Keratinocyte (primary cell): ENCODE data around the gene BTBD16.

ENCODE experiments used
- EZH2 ChIP-seq: IDR thresholded peaks from one replicate; pipeline ENCODE4 v1.6.1; 2012; ENCODE audit warnings: inconsistent platforms, mild to moderate bottlenecking, low read length, moderate library complexity
- TF ChIP-seq, protein P1 (sequence below), 3 experiments: IDR thresholded peaks in 1 of 3; conservative IDR thresholded peaks in 1 of 3; optimal IDR thresholded peaks in 1 of 3; 2 replicates in 2 of 3; 3 replicates in 1 of 3; pipeline versions ENCODE3 to v1.5.1; 2011; ENCODE audit warnings: low read length in 3 of 3, mild to moderate bottlenecking in 3 of 3, moderate library complexity in 2 of 3, control low read depth in 1 of 3, inconsistent platforms in 1 of 3; ENCODE audit not compliant: insufficient read depth in 2 of 3; ENCODE audit errors: extremely low read depth in 1 of 3

DNA sequence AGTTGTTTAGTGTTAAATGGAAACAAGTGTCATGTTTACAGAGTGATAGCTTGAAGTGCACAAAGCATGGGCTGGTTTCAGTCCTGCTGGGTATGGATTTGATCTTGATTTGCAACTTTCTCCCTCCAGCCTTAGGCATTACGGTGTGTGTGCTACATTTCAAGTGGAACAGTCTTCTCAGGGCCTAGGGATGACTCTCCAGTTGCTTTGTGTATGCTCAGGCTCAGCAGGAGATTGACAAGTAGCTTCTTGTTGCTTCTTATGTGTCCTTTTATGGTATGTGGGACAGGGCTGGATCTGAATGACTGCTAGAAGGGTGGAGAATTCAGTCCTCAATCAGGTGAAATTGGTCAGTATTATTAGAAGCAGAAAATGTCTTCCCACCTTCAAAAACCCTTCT lies 52.1 kb downstream of the BTBD16 start:
- TF ChIP-seq, protein P1, sequence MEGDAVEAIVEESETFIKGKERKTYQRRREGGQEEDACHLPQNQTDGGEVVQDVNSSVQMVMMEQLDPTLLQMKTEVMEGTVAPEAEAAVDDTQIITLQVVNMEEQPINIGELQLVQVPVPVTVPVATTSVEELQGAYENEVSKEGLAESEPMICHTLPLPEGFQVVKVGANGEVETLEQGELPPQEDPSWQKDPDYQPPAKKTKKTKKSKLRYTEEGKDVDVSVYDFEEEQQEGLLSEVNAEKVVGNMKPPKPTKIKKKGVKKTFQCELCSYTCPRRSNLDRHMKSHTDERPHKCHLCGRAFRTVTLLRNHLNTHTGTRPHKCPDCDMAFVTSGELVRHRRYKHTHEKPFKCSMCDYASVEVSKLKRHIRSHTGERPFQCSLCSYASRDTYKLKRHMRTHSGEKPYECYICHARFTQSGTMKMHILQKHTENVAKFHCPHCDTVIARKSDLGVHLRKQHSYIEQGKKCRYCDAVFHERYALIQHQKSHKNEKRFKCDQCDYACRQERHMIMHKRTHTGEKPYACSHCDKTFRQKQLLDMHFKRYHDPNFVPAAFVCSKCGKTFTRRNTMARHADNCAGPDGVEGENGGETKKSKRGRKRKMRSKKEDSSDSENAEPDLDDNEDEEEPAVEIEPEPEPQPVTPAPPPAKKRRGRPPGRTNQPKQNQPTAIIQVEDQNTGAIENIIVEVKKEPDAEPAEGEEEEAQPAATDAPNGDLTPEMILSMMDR (optimal IDR thresholded peaks at IDR 0.05 in 1 of 3, IDR thresholded peaks at IDR 0.05 in 1 of 3, conservative IDR thresholded peaks at IDR 0.05 in 1 of 3; ENCODE audit: extremely low read depth in 1 of 3, insufficient read depth in 2 of 3, low read length in 3 of 3), result no peak
- TF ChIP-seq EZH2, result no peak
